ENCODE data around the gene ZNF335.
A peak's percentile ranks its signal among the peaks of the same experiment; 100 is the strongest.

Gene ZNF335, protein sequence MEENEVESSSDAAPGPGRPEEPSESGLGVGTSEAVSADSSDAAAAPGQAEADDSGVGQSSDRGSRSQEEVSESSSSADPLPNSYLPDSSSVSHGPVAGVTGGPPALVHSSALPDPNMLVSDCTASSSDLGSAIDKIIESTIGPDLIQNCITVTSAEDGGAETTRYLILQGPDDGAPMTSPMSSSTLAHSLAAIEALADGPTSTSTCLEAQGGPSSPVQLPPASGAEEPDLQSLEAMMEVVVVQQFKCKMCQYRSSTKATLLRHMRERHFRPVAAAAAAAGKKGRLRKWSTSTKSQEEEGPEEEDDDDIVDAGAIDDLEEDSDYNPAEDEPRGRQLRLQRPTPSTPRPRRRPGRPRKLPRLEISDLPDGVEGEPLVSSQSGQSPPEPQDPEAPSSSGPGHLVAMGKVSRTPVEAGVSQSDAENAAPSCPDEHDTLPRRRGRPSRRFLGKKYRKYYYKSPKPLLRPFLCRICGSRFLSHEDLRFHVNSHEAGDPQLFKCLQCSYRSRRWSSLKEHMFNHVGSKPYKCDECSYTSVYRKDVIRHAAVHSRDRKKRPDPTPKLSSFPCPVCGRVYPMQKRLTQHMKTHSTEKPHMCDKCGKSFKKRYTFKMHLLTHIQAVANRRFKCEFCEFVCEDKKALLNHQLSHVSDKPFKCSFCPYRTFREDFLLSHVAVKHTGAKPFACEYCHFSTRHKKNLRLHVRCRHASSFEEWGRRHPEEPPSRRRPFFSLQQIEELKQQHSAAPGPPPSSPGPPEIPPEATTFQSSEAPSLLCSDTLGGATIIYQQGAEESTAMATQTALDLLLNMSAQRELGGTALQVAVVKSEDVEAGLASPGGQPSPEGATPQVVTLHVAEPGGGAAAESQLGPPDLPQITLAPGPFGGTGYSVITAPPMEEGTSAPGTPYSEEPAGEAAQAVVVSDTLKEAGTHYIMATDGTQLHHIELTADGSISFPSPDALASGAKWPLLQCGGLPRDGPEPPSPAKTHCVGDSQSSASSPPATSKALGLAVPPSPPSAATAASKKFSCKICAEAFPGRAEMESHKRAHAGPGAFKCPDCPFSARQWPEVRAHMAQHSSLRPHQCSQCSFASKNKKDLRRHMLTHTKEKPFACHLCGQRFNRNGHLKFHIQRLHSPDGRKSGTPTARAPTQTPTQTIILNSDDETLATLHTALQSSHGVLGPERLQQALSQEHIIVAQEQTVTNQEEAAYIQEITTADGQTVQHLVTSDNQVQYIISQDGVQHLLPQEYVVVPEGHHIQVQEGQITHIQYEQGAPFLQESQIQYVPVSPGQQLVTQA (N-terminal part only)

DNA sequence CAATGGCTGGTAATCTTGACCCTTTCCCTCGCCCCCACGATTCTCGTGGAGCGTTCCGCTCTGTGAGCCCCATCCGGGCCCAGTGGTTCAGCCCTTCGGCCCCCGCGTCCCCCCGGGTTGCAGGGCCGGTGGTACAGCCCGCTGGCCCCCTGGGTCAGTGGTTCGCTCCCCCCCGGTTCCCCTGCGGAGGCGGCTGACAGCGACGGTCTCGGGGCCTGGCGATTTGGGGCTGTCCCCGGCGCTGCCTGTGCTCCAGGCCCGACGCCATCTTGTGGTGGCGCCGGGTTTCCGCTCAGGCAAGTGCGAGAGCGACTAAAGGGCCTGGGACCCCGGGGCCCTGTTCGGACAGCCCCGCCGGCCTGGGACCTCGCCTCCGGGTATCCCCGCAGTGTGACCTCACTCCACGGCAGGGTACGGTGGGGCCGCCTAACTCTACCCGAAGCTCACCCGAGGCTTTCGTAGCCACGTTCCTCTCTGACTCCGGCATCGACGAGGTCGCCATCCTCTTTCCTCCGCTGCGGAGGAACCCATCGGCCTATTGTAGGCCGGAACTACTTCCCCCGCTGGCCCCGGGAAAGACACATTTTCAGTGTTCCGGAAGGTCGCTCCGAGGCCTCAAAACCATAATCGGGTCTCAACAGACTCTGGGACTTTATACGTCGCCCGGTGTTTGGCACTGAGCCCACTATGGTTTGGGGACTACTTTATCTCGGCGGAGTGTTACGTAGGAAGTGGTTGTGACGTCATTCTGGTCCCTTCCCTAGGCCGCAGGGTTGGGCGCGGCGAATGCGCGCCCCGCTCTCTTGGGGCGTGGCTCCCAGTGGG lies at the start of gene ZNF335:
Gene ZNF335, minus strand, starts transcription at position 529 of the 825 bp plus-strand sequence. CDS start 793 bp downstream, outside the sequence.
- H2AFZ ChIP-seq (ENCODE audit: low read depth, low read length), result peak within 1 kb of the TSS; percentile 95
- H3K36me3 ChIP-seq (ENCODE audit: insufficient read depth, low read length), result peaks cover 37% of the 10 kb centered on the region
- peaks cover 35% of the 10 kb centered on the region for H3K4me1 ChIP-seq (ENCODE audit: insufficient read depth, low read length)
- DNase-seq, result peak; percentile 95
- H4K20me1 ChIP-seq (ENCODE audit: insufficient read depth, low read length), result peaks cover 5% of the 10 kb centered on the region
- H3K79me2 ChIP-seq (ENCODE audit: insufficient read depth, low read length), result peaks cover 33% of the 10 kb centered on the region
- peak within 1 kb of the TSS; percentile 100 for H3K27ac ChIP-seq (ENCODE audit: low read length)
- peak within 1 kb of the TSS; percentile 49 to 88 for H3K4me3 ChIP-seq (ENCODE audit: low read depth in 1 of 2, low read length in 2 of 2)
- H3K9me3 ChIP-seq (ENCODE audit: insufficient read depth, low read length, severe bottlenecking), result no peaks in the 10 kb centered on the region
- no peak for TF ChIP-seq EZH2 (IDR thresholded peaks at IDR 0.05; ENCODE audit: borderline replicate concordance, low read depth, low read length, severe bottlenecking)
- TF ChIP-seq, protein P1, sequence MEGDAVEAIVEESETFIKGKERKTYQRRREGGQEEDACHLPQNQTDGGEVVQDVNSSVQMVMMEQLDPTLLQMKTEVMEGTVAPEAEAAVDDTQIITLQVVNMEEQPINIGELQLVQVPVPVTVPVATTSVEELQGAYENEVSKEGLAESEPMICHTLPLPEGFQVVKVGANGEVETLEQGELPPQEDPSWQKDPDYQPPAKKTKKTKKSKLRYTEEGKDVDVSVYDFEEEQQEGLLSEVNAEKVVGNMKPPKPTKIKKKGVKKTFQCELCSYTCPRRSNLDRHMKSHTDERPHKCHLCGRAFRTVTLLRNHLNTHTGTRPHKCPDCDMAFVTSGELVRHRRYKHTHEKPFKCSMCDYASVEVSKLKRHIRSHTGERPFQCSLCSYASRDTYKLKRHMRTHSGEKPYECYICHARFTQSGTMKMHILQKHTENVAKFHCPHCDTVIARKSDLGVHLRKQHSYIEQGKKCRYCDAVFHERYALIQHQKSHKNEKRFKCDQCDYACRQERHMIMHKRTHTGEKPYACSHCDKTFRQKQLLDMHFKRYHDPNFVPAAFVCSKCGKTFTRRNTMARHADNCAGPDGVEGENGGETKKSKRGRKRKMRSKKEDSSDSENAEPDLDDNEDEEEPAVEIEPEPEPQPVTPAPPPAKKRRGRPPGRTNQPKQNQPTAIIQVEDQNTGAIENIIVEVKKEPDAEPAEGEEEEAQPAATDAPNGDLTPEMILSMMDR (IDR thresholded peaks at IDR 0.05; ENCODE audit: borderline replicate concordance, extremely low read depth, low read length, poor library complexity, severe bottlenecking), result peak; percentile 7
- no peaks in the 10 kb centered on the region for H3K27me3 ChIP-seq (ENCODE audit: insufficient read depth, low read length, poor library complexity)
- peak; percentile 86 for ATAC-seq (ENCODE audit: insufficient read depth, low read depth)
- peak within 1 kb of the TSS; percentile 90 for H3K4me2 ChIP-seq (ENCODE audit: insufficient read depth, low read length)
- peak within 1 kb of the TSS; percentile 82 for H3K9ac ChIP-seq (ENCODE audit: low read depth, low read length)

DNA sequence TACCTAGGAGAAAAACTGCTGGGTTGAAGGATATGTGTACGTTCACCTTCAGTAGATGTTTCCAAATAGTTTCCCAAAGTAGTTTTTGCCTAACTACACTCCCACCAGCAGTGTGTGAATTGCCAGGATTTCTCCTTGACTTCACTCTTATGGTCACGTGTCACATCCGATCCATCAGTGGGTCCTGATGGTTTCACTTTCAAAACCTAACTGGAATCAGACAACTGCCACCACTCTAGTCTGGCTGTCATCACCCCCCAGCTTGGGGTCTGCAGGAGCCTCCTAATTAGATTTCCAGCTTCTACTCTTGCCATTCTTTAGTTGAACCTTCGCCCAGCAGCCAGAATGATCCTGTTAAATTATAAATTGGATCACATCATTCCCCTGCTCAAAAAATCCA lies 48.6 kb upstream of the ZNF335 start:
- Histone ChIP-seq H4K20me1 (ENCODE audit: insufficient read depth, low read length) (peaks cover 18% of the 10 kb centered on the region), H3K27ac (ENCODE audit: low read length) (no peak overlapping the region), H3K4me2 (ENCODE audit: insufficient read depth, low read length) (peak overlapping the region; percentile 66; the same call in 1 of the 2 replicates), H2AFZ (ENCODE audit: low read depth, low read length) (no peak overlapping the region), H3K79me2 (ENCODE audit: insufficient read depth, low read length) (no peaks in the 10 kb centered on the region), H3K9me3 (ENCODE audit: insufficient read depth, low read length, severe bottlenecking) (no peaks in the 10 kb centered on the region), H3K4me3 (ENCODE audit: low read depth in 1 of 2, low read length in 2 of 2) (no peak overlapping the region), H3K36me3 (ENCODE audit: insufficient read depth, low read length) (no peaks in the 10 kb centered on the region), H3K4me1 (ENCODE audit: insufficient read depth, low read length) (peaks cover 19% of the 10 kb centered on the region), H3K27me3 (ENCODE audit: insufficient read depth, low read length, poor library complexity) (no peaks in the 10 kb centered on the region), H3K9ac (ENCODE audit: low read depth, low read length) (no peak overlapping the region)
- ATAC-seq (ENCODE audit: insufficient read depth, low read depth), result no peak
- TF ChIP-seq EZH2 (IDR thresholded peaks at IDR 0.05; ENCODE audit: borderline replicate concordance, low read depth, low read length, severe bottlenecking), result no peak
- TF ChIP-seq, protein P1 (IDR thresholded peaks at IDR 0.05; ENCODE audit: borderline replicate concordance, extremely low read depth, low read length, poor library complexity, severe bottlenecking), result no peak
- DNase-seq, result no peak

DNA sequence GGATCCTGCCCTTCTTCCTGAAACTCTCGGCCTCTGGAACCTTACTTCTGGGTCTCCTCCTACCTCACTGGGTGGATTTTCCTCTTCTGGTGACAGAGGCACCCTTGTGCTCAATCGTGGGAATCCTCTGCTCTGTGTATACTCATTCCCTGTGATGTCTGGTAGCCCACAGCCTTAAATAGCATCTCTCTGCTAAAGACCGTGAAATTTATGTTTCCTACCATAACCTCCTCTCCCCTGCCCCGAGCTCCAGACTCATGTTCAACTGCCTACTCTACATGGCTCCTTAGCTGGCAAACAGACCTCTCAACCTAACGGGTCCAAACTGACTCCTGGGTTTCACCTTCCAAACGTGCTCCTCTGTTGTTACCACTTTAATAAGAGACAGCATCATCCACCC lies 46.6 kb upstream of the ZNF335 start:
- Histone ChIP-seq H3K79me2 (ENCODE audit: insufficient read depth, low read length) (no peaks in the 10 kb centered on the region), H2AFZ (ENCODE audit: low read depth, low read length) (no peak overlapping the region), H3K9me3 (ENCODE audit: insufficient read depth, low read length, severe bottlenecking) (no peaks in the 10 kb centered on the region), H3K27me3 (ENCODE audit: insufficient read depth, low read length, poor library complexity) (no peaks in the 10 kb centered on the region), H3K4me1 (ENCODE audit: insufficient read depth, low read length) (peaks cover 28% of the 10 kb centered on the region), H3K9ac (ENCODE audit: low read depth, low read length) (no peak overlapping the region), H3K27ac (ENCODE audit: low read length) (no peak overlapping the region), H3K4me3 (ENCODE audit: low read depth in 1 of 2, low read length in 2 of 2) (no peak overlapping the region), H4K20me1 (ENCODE audit: insufficient read depth, low read length) (peaks cover 17% of the 10 kb centered on the region), H3K36me3 (ENCODE audit: insufficient read depth, low read length) (no peaks in the 10 kb centered on the region), H3K4me2 (ENCODE audit: insufficient read depth, low read length) (no peak overlapping the region)
- ATAC-seq (ENCODE audit: insufficient read depth, low read depth) (no peak), DNase-seq (no peak)
- TF ChIP-seq, protein P1 (IDR thresholded peaks at IDR 0.05; ENCODE audit: borderline replicate concordance, extremely low read depth, low read length, poor library complexity, severe bottlenecking), result no peak
- TF ChIP-seq EZH2 (IDR thresholded peaks at IDR 0.05; ENCODE audit: borderline replicate concordance, low read depth, low read length, severe bottlenecking), result no peak

All from DND-41 (cell line).